Measurements from ENCODE around the gene PLSCR4.

Gene PLSCR4

DNA sequence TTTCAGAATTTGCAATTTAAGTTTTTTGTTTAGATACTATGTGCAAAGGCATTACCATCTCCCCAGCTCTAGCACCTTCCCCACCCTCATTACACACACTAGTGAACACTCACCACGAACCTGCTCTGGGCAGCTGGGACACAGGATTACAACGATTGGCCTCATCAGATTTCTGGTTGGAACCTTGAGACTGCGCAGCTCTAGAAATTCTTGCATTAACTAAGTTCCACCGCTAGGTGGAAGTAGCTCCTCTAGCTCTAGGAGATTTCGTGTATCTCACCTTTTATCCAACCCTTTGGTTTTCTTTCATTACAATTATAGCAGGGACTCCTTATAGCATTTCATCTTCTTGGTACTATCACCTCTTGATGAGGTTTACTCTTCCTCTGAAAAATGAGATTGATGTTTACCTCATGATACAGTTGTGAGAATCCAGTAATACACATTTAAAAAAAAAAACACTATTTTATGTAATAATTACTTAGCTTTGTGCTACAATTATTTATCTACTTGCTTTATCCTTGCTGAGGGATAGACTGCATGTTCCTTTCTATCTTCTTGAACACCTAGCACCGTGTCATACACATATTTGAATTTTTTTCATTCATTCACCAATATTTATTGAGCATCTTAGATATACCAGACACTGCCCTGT, 61.3 kb downstream of the PLSCR4 start:
- DNase-seq: peak; percentile 70

GRCh38 chr3:146187334-146187950, 63.5 kb downstream of the PLSCR4 start:
- DNase-seq: peak; percentile 48

DNA sequence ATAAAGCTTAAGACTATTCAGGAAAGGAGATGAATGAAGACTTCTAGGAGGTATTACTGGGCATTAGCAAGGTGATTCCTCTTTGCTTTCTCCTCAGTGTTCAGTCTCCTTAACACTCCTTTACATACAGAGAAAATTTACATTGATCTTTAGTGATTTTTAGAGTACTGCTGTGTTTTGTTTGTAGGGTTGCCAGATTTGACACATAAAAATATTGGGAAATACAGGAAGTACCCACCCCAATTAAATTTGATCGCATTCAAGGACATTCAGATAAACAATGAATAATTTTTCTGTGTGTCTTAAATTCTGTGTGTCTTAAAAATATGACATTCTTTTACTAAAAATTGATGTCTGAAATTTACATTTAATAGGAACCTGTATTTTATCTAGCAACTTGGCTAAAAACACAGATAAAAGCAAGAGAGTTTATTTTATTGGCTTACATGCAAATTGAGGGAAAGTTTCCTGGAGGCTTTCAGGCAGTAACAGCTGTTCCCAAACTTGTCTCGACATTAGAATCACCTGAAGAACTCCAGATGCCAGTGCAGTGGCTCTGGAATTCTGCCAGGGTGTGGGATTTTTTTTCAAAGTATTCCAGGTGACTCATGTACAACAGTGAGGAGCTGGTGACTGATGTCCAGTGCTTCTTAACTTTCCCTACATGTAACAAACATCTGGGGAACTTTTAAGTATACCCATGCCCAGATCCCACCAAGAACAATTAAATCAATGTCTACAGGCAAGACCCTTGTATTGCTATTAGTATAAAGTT, 66.5 kb downstream of the PLSCR4 start:
- peak; percentile 50 for DNase-seq

DNA sequence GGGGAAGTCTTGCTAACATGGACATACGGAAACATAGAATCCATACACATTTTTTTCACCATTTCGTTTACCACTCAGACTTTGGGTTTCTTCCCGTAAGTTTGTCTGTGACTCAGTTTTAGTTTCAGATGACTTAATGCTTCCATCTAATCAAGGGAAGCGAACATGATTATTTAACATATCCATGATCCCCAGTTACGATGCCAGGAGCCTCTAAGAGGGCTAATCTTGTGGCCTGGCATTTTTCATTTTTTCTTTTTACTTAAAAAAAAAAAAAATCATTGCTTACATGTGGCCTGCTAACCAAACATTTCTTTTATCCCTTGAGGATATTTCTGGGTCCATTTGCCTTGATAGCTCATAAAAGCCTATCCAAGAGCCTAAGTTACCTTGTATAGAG, 69.7 kb downstream of the PLSCR4 start:
- DNase-seq: no peak

DNA sequence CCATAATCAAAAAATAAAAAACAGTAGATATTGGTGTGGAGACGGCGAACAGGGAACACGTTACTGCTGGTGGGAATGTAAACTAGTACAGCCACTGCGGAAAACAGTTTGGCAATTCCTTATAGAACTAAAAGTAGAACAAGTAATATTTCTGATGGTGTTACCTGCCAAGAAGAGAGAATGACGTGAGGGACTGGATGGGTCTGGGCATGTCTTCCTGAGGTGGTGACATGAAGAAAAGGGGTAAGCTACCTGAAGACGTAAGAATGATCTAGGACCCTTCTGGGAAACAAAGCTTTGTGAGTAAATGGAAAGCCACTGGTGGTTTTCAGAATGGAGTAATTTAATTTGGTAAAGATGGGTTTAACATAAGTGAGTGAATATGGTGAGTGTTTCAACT, 70.5 kb downstream of the PLSCR4 start:
- DNase-seq: no peak

- DNase-seq: no peak
Measured at GRCh38 chr3:146178006-146178689, 72.8 kb downstream of the PLSCR4 start.

DNA sequence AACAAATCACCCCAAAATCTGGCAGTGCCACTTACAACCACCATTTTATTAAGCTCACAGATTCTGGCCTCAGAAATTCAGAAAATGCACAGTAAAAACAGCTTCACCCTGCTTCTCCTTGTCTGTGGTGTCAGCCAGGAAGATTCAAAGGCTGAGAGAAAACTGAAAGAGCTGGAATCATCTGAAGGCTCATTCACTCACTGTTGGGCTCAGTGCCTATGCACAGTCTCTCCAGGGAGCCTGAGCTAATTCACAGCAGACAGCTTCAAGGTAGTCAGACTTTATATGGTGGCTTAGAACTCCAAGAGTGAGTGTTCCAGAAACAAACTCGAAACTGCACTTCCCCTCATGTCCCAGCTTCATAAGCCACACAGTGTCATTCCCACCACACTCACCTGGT, 73.4 kb downstream of the PLSCR4 start:
- DNase-seq: no peak

DNA sequence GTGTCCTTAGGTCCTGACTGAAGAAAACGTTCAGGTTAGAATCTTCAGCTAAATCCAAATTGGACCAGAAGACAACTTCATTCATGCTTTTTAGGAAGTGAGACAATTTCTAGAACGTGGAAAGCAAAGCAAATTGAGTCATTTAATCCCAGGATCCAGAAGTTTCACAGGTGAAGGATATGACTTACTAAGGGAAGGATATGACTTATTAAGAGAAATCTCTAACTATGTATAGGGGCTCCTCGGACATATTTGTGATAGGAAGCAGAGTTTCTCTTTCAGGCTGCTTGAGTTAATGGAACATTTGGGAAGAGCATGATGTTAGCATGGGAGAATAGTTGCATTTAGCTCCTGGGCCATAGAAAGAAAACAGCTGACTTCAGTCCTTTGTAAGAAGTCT, 73.8 kb downstream of the PLSCR4 start:
- peak; percentile 32 for DNase-seq

DNA sequence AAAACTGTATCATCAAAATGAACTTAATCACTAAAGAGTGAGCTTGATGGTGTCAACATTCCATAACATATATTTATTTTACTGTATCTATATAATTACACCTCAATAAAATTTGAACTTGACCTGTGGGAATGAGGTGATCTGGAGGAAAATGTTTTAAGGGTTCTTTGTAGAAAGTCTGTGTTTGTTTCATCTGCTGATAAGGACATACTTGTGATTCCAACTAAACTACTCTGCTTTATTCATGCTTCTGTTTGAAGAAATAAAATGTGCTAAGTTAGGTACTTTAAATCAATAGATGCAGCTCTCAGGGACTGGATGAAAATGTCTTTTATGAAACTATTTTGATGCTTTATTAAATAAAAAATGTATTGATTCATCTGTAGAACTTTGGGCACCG, 78.3 kb downstream of the PLSCR4 start:
- no peak for DNase-seq

- no peak for DNase-seq
Measured at GRCh38 chr3:146170591-146170990, 80.3 kb downstream of the PLSCR4 start.

- no peak for DNase-seq
Measured at GRCh38 chr3:146169891-146170290, 81.0 kb downstream of the PLSCR4 start.

DNA sequence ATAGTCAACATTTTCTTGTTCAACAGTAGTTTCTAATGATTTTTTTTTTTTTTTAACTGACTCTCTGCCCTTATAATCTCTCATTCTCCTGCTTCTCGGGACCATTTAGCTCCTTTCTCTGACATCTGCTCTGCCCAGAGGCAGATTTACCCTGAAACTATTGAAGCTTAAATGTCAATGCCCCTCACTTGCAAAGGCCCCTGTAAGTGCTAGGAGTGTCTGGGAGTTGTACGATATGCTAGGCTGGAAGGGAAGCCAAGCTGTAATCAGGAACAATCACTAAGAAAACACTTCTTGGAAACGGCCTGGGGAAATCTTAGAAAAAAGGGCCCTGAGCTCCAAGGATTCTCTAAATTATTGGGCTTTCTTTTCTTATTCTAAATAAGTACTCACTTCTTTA, 84.1 kb downstream of the PLSCR4 start:
- DNase-seq: no peak

DNA sequence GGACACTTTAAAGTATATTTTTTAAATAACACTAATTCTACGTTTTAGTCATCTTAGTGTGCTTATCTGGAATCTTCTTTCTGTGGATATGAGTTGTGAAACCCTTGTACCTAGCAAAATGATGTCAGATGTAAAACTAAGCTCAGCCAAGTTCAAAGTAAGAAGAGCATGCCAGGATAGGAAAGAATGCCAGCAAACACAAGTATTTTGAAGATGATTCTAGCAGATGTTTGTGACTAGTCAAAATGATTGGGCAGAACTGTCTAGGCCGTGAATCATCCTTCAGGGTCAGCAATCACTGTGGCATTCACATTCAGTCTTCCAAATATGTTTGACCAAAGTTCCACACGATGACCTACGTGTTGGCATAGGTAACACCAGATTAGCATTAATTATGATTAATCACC, 84.5 kb downstream of the PLSCR4 start:
- peak; percentile 88 for DNase-seq

DNA sequence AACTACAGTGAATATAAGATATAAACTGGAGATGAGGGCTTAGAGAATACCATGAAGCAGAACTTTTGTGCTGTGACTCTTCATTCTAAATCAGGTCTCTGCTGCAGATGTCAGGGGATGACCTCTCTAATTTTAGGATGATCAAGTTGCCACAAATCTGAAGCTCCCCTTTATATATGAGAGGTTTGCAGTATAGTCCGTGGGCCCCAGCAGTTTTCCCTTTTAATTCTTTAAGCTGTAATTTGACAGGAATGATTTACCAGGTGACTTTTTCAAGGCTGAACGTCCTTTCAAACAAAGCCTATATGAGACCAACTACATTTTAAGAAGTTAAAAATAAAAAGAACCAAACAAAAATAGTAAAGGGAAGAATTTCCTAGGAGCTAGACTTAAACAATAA, 85.0 kb downstream of the PLSCR4 start:
- DNase-seq: no peak

- DNase-seq: peak; percentile 86
Measured at GRCh38 chr3:146164971-146165769, 85.7 kb downstream of the PLSCR4 start.

- DNase-seq: no peak
Measured at GRCh38 chr3:146164506-146164905, 86.4 kb downstream of the PLSCR4 start.

DNA sequence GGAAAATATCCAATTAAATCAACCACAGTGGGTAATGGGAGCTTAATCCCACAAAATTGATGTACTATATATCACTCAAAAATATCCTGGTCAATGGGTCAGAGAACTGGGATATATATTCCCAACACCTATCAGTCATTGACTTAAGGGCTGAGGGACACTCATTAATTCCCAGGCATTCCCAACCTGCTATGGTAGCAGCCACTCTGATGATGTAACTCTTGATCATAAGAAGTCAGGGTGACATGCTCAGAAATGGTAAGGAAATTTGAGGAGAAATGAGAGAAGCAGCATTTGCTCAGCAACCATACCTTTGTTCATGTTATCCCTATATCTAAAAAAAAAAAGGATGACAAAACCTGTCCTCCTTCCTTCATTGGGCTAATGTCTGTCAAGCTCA, 86.8 kb downstream of the PLSCR4 start:
- peak; percentile 51 for DNase-seq

DNA sequence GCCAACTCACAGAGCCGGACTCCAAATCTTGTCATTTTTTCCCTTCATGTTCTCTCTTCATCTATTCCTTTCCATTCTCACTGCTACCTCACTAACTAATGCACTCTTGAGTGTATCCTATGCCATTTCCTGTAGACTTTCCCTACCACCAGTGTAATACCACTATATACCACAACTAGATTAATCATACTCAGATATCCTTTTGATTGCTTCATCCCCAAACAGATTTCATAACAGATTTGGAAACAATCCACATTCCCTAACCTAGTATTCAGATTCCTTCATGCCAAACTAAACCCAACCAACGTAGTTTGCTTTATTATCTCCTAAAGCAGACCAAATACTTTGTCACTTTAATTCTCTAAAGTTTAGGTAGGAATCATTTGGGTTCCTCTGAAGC, 87.3 kb downstream of the PLSCR4 start:
- DNase-seq: peak; percentile 95

- DNase-seq: peak; percentile 36
Measured at GRCh38 chr3:146162561-146162960, 88.3 kb downstream of the PLSCR4 start.

DNA sequence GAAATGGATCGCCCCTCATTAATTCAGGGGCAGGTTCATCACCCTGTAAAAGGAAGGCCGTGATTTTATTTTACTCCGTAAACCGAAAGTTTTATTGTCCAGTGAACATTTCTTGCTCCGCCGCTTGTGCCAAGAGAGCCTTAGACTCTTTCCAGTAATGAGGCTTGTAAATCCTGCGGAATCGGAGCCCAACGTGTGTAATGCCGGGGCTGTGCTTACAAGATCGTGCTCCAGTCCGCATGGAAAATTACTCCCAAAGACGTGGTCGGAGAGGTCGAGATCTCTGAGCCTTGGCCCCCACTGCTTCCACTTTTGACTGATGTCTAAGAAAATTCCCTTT, 89.3 kb downstream of the PLSCR4 start:
- peak; percentile 72 for DNase-seq

DNA sequence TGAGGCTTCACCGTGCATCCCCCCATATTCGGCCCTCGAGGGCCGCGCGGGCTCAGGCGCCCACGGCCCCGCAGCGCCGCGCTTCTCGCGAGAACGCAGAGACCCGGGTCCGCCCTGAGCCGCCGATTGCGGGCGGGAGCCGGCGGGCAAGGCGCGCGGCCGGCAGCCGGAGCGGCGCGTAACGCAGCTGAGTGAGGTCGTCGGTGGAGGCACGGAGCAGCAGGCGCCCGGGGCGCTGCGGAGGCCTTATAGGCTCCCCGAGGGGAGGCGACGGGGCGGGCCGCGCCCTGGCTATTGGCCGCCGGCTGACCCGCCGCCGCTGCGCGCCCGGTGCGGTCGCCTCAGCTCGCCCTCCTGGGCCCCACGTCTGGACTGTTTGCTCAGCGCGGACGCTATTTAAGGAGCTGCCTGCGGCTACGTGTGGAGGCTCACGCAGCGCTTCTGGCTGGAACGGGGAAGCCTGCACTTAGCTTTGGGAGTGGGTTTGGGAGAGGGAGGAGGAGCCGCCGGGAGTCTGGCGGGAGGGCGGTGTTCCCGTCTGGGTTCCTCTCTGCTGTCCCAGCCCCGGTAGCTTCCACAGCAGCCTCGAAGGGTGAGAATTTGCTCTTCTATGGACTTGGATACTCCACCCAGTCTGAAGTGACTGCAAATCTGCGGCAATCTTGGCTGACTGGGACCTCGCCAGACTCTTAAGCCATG, 89.8 kb downstream of the PLSCR4 start, which contains the start of gene PLOD2:
PLOD2 (minus strand) TSS at position 221 of the 699 bp plus-strand sequence; CDS start at position 26, 195 bp downstream.
- peak; percentile 91 for DNase-seq

Measured in HCEC 1CT (cell line).